ENCODE data around the gene SPDYE6.
"Not testable (repeated sequence)": the region's sequence is repeated elsewhere in the genome, so short reads cannot be mapped to it uniquely, and the experiment has no call there.

The SPDYE6 gene

DNA sequence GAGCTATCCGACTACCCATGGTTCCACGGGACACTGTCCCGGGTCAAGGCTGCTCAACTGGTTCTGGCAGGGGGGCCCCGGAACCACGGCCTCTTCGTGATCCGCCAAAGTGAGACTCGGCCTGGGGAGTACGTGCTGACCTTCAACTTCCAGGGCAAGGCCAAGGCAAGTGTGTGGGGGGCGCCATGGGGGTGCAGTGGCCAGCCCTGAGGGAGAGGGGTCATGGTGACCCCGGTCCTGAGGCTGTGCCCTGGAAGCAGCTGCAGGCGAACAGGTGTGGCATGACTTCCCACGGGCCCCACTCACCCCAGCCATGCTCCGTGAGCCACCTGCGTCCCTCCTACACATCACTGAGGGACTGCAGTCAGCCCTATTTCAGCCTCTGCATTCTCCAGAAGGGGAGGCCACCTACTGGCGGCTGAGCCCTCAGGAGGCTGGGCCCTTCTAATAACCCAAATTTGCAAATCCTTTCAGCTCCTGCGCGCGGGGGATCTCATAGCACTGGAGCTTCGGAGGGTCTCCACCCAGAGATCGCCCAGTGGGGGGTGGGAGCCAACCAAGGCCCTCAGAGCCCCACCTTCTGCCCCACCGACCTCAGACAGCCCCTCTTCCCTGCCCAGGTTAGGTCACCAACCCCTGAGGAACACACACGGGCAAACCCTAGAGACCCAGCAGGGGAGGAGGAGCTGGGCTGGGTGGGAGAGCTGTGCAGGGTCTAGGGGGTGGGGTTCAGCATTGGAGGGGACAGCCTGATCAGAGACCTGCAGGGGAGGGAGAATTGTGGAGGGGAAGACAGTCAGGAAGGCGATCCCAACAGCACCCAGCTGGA lies 38.8 kb downstream of the SPDYE6 start:
- DNase-seq (ENCODE audit: low spot score in 2 of 2) (no peak), ATAC-seq (ENCODE audit: low read depth) (peak; percentile 40)
- Mint-ChIP-seq H3K4me1 (peaks cover 26% of the 10 kb centered on the region), H3K9me3 (no peaks in the 10 kb centered on the region), H3K4me3 (no peak overlapping the region), H3K27me3 (no peaks in the 10 kb centered on the region), H3K36me3 (peaks cover 31% of the 10 kb centered on the region), H3K27ac (peak overlapping the region; percentile 25)

DNA sequence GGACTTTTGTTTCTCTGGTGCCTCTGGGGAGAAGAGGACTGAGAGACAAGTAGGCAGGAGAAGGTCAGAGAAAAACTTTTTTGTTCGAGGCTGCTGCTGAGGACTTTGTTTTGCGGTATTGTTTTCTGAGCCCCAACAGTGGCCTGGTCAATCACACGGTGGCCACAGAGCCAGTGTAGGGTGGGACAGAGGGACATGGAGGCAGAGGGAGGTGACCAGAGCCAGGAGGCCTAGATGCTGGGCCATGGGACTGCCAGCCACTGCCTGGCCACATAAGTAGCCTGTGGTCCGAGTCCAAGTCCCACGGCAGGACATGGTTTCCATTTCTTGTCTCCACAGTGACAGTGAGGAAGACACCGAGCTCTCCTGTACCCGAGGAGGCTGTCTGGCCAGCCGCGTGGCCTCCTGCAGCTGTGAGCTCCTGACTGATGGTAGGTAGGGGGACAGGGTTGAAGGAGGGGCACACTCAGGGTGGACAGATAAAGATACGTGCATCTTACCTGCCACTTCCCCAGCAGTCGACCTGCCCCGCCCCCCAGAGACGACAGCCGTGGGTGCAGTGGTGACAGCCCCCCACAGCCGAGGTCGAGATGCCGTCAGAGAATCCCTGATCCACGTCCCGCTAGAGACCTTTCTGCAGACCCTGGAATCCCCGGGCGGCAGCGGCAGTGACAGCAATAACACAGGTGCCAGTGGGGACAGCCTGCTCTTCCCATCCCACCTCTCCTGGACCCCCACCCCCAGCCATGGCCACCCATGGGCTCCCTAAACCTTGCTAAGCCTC lies 42.1 kb downstream of the SPDYE6 start:
- H3K9me3 Mint-ChIP-seq: no peaks in the 10 kb centered on the region
- H3K36me3 Mint-ChIP-seq: peaks cover 31% of the 10 kb centered on the region
- ATAC-seq (ENCODE audit: low read depth) (no peak), DNase-seq (ENCODE audit: low spot score in 2 of 2) (no peak)
- no peak overlapping the region for H3K27ac Mint-ChIP-seq
- H3K4me1 Mint-ChIP-seq: peaks cover 18% of the 10 kb centered on the region
- H3K27me3 Mint-ChIP-seq: no peaks in the 10 kb centered on the region
- H3K4me3 Mint-ChIP-seq: no peak overlapping the region

DNA sequence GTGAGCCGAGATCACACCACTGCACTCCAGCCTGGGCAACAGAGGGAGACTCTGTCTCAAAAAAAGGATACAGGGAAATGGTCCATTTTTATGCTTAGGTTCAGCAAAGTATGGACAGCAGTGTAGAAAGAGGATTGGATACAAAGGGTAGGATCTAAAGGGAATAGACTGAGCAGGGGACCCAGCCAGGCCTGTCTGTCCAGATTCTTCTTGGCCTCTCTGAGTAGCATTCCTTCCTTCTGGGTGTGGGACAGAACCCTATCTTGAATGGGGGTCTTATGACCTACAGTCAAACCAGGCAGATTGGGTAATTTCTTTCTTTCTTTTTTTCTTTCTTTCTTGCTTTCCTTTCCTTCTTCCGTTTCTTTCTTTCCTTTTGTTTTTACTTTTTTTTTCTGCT lies 43.9 kb downstream of the SPDYE6 start:
- DNase-seq (ENCODE audit: low spot score in 2 of 2) (no peak), ATAC-seq (ENCODE audit: low read depth) (no peak)
- peak overlapping the region; percentile 48 for H3K27ac Mint-ChIP-seq
- peaks cover 20% of the 10 kb centered on the region for H3K4me1 Mint-ChIP-seq
- no peaks in the 10 kb centered on the region for H3K9me3 Mint-ChIP-seq
- H3K36me3 Mint-ChIP-seq: peaks cover 24% of the 10 kb centered on the region
- H3K27me3 Mint-ChIP-seq: no peaks in the 10 kb centered on the region
- no peak overlapping the region for H3K4me3 Mint-ChIP-seq

DNA sequence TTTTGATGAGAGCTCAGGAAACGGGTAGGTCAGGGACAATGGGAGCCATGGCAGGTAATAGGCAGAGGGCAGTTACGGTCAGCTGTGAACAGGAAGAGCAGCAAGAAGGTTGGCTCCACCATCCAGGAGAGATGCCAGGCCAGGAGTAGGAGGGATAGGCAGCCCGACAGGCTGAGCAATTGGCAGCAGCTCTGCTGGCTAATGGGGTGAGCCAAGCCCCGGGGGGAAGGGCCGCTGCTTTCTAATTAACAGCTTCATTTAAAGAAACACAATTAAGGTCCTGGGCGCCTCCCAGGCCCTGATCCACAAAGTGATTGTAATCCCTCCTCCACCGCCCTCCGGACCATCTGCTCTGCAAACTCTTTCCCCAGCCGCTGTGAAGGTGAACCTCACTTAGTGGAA lies 45.8 kb downstream of the SPDYE6 start:
- DNase-seq (ENCODE audit: low spot score in 2 of 2): no peak
- H3K36me3 Mint-ChIP-seq: peaks cover 17% of the 10 kb centered on the region
- H3K4me3 Mint-ChIP-seq: no peak overlapping the region
- no peak overlapping the region for H3K27ac Mint-ChIP-seq
- ATAC-seq (ENCODE audit: low read depth): no peak
- H3K9me3 Mint-ChIP-seq: no peaks in the 10 kb centered on the region
- H3K4me1 Mint-ChIP-seq: peaks cover 25% of the 10 kb centered on the region
- no peaks in the 10 kb centered on the region for H3K27me3 Mint-ChIP-seq

DNA sequence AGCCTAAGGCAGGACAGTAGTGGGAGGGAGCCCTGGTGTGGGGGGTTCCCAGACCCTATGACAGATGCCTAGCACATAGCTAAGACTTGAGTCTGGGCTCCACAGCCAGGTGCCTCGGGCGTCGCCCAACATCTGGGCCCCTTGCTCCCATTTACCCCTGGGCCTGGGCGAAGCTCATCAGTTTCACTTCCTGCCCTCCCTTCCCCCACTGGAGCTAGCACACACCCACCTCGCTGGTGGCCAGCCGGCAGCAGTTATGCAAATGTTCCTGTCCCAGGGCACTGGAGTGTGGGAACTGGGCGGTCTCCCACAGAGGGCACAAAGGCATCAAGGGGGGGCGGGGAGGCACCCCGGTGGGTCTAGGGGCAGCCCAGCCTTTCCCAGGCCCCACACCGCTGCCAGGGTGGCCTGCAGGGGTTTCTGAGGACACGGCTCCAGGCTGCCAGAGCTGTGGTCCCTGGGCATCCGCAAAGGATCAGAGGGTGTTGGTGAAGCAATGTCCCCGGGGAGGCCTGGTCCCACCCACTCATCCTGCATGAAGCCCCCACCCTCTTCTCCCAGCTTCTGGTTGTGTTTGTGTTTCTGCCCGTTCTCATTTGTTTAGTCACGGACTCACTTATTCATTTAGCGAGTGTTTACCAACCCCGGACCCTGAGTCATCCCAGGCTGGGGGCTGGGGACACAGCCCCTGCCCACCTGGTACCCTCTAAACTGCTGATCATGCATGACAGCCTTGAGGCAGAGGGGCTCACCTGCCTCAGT lies 49.1 kb downstream of the SPDYE6 start:
- no peaks in the 10 kb centered on the region for H3K9me3 Mint-ChIP-seq
- peak overlapping the region; percentile 94 for H3K27ac Mint-ChIP-seq
- peak; percentile 68 to 81 for DNase-seq (ENCODE audit: low spot score in 2 of 2)
- peak; percentile 88 for ATAC-seq (ENCODE audit: low read depth)
- H3K36me3 Mint-ChIP-seq: peaks cover 24% of the 10 kb centered on the region
- H3K4me1 Mint-ChIP-seq: peaks cover 41% of the 10 kb centered on the region
- H3K27me3 Mint-ChIP-seq: no peaks in the 10 kb centered on the region
- H3K4me3 Mint-ChIP-seq: peak overlapping the region; percentile 78

DNA sequence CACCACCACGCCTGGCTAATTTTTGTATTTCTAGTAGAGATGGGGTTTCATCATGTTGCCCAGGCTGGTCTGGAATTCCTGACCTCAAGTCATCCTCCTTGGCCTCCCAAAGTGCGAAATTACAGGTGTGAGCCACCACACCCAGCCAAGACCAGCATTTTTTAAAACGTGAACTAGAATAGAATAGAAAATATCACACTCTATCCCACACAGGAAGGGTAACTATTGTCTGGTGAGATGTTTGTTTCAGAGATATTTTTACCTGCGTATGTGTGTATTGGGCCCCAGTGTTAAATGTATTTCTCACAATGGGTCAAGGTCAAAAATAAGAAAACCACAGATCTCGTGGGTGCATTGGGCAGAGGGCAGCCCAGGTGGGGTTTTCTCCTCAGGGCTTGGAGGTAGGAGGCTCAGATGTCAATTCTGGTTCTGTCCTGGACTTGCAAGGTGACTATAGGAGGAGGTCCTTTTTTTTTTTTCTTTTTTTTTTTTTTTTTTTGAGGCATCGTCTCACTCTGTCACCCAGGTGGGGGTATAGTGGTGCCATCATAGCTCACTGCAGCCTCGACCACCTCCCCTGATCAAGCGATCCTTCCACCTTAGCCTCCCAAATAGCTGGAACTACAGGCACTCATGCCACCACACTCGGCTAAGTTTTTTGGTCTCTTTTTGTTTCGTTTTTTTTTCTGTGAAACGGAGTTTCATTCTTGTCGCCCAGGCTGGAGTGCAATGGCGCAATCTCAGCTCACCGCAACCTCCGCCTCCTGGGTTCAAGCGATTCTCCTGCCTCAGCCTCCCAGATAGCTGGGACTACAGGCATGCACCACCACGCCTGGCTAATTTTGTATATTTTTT lies 50.6 kb downstream of the SPDYE6 start:
- no peak for DNase-seq (ENCODE audit: low spot score in 2 of 2)
- peaks cover 18% of the 10 kb centered on the region for H3K36me3 Mint-ChIP-seq
- peak overlapping the region; percentile 66 for H3K4me3 Mint-ChIP-seq
- H3K4me1 Mint-ChIP-seq: peaks cover 37% of the 10 kb centered on the region
- peak; percentile 1 for ATAC-seq (ENCODE audit: low read depth)
- no peaks in the 10 kb centered on the region for H3K9me3 Mint-ChIP-seq
- no peaks in the 10 kb centered on the region for H3K27me3 Mint-ChIP-seq
- peak overlapping the region; percentile 94 for H3K27ac Mint-ChIP-seq

DNA sequence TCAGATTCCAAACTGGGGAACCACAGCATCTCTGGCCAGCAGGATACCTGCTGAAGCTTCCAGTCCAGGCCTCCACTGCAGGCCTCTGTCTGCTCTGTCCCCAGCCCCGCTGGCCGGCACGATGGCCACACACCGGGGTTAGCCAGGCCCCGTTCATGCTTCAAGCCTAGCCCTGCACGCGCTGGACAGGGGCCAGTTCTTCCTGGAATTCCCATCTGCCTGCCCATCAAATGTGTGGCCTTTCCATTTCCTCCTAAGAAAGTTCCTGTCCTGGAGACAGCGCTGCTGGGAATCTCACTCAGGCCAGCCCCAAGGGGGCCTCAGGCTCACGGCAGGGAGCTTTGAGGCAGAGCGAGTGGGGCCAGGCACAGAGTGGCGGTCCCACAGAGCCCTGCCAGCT lies 51.6 kb downstream of the SPDYE6 start:
- DNase-seq (ENCODE audit: low spot score in 2 of 2): no peak
- ATAC-seq (ENCODE audit: low read depth): no peak
- peaks cover 14% of the 10 kb centered on the region for H3K36me3 Mint-ChIP-seq
- H3K27me3 Mint-ChIP-seq: no peaks in the 10 kb centered on the region
- peaks cover 34% of the 10 kb centered on the region for H3K4me1 Mint-ChIP-seq
- H3K4me3 Mint-ChIP-seq: no peak overlapping the region
- H3K27ac Mint-ChIP-seq: no peak overlapping the region
- no peaks in the 10 kb centered on the region for H3K9me3 Mint-ChIP-seq

DNA sequence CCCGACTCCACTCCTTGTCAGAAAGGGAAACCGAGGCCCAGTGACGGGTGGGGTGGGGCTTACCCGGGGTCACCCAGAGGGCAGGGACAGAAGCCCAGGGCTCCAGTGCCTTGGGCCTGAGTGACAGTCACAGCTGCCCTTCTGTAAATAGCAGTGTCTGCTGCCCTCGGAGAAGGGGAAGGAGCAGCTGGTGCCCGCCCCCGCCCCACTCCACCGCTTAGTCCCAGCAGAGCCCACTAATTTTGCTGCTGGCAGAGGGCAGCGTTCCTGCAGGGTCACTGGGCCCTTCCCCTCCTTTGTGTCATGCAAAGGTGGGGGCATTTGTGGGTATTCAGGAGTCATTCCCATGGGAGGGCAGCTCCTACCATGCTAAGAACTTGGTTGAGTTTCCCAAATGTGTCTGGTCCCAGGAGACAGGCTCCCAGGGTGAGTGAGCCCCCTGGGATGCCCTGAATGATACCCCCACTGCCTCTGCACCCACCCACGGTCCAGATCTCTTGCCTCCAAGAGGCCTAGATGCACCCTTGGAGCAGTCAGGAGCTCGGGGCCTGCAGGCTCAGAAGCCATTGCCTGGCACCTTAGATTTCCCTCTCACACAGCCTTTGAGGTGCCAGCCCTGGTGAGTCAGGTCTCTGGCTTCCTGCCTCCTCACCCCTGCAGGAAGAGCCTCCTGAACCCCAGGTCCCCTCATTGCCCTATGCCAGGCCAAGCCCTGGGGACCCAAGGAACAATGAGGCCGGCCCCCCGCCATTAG lies 52.4 kb downstream of the SPDYE6 start:
- Mint-ChIP-seq H3K36me3 (peaks cover 10% of the 10 kb centered on the region), H3K4me3 (peak overlapping the region; percentile 49), H3K27me3 (no peaks in the 10 kb centered on the region), H3K9me3 (no peaks in the 10 kb centered on the region), H3K27ac (peak overlapping the region; percentile 81), H3K4me1 (peaks cover 32% of the 10 kb centered on the region)
- ATAC-seq (ENCODE audit: low read depth) (no peak), DNase-seq (ENCODE audit: low spot score in 2 of 2) (no peak)

DNA sequence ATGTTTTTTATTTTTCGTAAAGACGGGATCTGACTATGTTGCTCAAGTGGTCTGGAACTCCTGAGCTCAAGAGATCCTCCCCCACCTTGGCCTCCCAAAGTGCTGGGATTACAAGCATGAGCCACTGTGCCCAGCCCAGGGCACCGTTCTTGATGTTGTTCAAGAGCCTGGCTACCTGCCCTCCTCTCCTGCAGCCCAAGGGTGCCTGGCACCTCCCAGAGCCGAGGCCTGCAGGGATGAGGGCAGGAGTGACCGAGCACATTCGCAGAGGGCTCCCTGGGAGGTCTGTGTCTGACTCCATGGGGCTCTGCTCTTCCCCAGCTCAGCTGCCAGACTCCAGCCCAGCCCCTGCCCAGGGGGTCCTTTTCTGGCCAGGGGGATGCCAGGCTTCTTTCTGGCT lies 54.2 kb downstream of the SPDYE6 start:
- Mint-ChIP-seq H3K27me3 (no peaks in the 10 kb centered on the region), H3K4me3 (no peak overlapping the region), H3K4me1 (peaks cover 40% of the 10 kb centered on the region), H3K36me3 (peaks cover 14% of the 10 kb centered on the region), H3K9me3 (no peaks in the 10 kb centered on the region), H3K27ac (no peak overlapping the region)
- no peak for ATAC-seq (ENCODE audit: low read depth)
- DNase-seq (ENCODE audit: low spot score in 2 of 2): no peak

DNA sequence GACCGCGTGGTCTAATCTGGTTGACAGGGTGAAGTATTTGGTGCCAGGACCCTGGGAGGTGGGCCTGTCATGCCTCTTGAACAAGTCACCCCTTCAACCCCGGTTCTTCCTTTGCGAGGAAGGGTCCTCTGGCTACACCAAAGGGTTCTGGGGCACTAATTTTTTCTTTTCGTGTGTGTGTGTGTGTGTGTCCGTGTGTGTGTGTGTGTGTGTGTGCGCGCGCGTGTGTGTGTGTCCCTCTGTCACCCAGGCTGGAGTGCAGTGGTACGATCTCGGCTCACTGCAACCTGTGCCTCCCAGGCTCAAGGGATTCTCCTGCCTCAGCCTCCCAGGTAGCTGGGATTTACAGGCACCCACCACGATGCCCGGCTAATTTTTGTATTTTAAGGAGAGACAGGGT lies 54.9 kb downstream of the SPDYE6 start:
- DNase-seq (ENCODE audit: low spot score in 2 of 2); H3K27me3 Mint-ChIP-seq; H3K9me3 Mint-ChIP-seq; ATAC-seq (ENCODE audit: low read depth); H3K27ac Mint-ChIP-seq; H3K4me3 Mint-ChIP-seq: not testable (repeated sequence)
- Mint-ChIP-seq H3K4me1 (peaks cover 38% of the 10 kb centered on the region), H3K36me3 (peaks cover 14% of the 10 kb centered on the region)

DNA sequence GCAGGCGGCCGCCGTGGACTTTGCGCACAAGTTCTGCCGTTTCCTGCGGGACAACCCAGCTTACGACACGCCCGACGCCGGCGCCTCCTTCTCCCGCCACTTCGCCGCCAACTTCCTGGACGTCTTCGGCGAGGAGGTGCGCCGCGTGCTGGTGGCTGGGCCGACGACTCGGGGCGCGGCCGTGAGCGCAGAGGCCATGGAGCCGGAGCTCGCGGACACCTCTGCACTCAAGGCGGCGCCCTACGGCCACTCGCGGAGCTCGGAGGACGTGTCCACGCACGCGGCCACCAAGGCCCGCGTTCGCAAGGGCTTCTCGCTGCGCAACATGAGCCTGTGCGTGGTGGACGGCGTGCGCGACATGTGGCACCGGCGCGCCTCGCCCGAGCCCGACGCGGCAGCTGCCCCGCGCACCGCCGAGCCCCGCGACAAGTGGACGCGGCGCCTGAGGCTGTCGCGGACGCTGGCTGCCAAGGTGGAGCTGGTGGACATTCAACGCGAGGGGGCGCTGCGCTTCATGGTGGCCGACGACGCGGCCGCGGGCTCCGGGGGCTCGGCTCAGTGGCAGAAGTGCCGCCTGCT lies 55.5 kb downstream of the SPDYE6 start:
- Mint-ChIP-seq H3K36me3 (peaks cover 14% of the 10 kb centered on the region), H3K9me3 (no peaks in the 10 kb centered on the region), H3K27ac (peak overlapping the region; percentile 50), H3K4me1 (peaks cover 44% of the 10 kb centered on the region), H3K4me3 (no peak overlapping the region), H3K27me3 (no peaks in the 10 kb centered on the region)
- ATAC-seq (ENCODE audit: low read depth) (no peak), DNase-seq (ENCODE audit: low spot score in 2 of 2) (no peak)

DNA sequence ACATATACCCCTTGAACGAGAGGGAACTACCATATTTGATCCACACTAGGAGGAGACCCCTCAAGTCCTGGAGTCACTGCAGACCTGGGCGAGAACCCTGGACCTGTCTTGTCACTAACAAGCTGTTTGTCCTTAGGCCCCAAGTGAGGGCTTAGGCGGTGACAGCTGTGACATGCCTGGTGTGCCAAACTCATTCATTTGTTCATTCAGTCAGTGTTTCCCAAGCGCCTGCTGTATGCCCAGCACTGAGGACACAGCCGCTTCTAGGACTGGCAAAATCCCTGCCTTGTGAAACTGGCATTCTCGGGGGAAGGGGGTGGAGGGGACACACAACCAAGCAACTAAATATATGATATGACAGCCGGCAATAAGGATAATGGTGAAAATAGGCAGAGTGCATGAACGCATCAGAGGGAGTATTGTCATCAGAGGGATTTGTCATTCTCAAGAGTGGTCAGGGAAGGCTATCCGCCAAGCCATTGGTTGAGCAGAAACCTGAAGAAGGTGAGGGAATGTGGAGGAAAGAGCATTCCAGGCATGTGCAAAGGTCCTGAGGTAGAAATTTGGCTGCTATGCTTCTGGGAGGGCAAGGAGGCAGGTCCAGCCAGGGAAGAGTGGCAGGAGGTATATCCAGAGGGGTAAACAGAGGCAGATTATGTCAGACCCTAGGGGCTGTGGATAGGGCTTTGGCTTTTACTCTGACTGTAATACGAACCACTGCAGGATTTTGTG lies 58.6 kb downstream of the SPDYE6 start:
- Mint-ChIP-seq H3K4me1 (peaks cover 42% of the 10 kb centered on the region), H3K27ac (peak overlapping the region; percentile 65)

More for the DNA sequence above, 58.6 kb downstream of the SPDYE6 start:
- DNase-seq (ENCODE audit: low spot score in 2 of 2): no peak
- no peak for ATAC-seq (ENCODE audit: low read depth)
- H3K9me3 Mint-ChIP-seq: no peaks in the 10 kb centered on the region
- H3K4me3 Mint-ChIP-seq: no peak overlapping the region
- peaks cover 10% of the 10 kb centered on the region for H3K36me3 Mint-ChIP-seq
- H3K27me3 Mint-ChIP-seq: no peaks in the 10 kb centered on the region
